IMR-90 (cell line): ENCODE measurements around the gene CGNL1. TPM values are rescaled to one million over a fixed set of nuclear protein-coding genes. Genes with fewer than 3 reads are reported as not detected.

Experiments used
- ATAC-seq: fragments of 200-7000 bp; cut with Tn5 transposase; 2 replicates; pipeline ENCODE4 v1.9.1; 2020; ENCODE audit warnings: low read depth, mild to moderate bottlenecking, moderate library complexity
- BruUV-seq: library from RNA; stranded (reverse); fragments of 400-500 nt; replicated peaks from 2 replicates; lab custom pipeline; 2021; lab: Mats Ljungman, UMichigan
- CTCF ChIA-PET: fragments of 300-600 bp; formaldehyde crosslinking; extraction: SDS; loops from one replicate; lab custom pipeline; 2021; ENCODE audit warnings: antibody characterized with exemption; lab: Yijun Ruan, JAX
- POLR2A ChIA-PET: fragments of 300-600 bp; sonication (Branson Sonifier 250); formaldehyde crosslinking; loops from one replicate; lab custom pipeline; 2022; ENCODE audit warnings: antibody characterized with exemption; ENCODE audit not compliant: unreplicated experiment; lab: Charles Lee
- DNase-seq: peaks from one replicate; pipeline ENCODE4 v3.0.0; 2013
- H2AFZ ChIP-seq: replicated peaks from 2 replicates; pipeline ENCODE3; 2013; ENCODE audit warnings: low read length, mild to moderate bottlenecking; ENCODE audit not compliant: poor library complexity
- H2AK5ac ChIP-seq: 2 replicates; pipeline ENCODE4 v1.6.1; 2013; ENCODE audit warnings: low read depth, low read length, inconsistent platforms
- H2AK9ac ChIP-seq: replicated peaks from 2 replicates; pipeline ENCODE3; 2013; ENCODE audit warnings: mild to moderate bottlenecking, low read depth, low read length, moderate library complexity; ENCODE audit not compliant: poor library complexity
- H2BK120ac ChIP-seq: 2 replicates; pipeline ENCODE4 v1.6.1; 2013; ENCODE audit warnings: low read depth, low read length, inconsistent platforms
- H2BK15ac ChIP-seq: 3 replicates; pipeline ENCODE4 v1.6.1; 2013; ENCODE audit warnings: low read depth, low read length, inconsistent platforms
- H2BK20ac ChIP-seq: 2 replicates; pipeline ENCODE4 v1.6.1; 2013; ENCODE audit warnings: low read depth, mild to moderate bottlenecking, inconsistent platforms, low read length, moderate library complexity
- H2BK5ac ChIP-seq: 2 replicates; pipeline ENCODE4 v1.6.1; 2013; ENCODE audit warnings: mild to moderate bottlenecking, low read depth, low read length, inconsistent platforms; ENCODE audit not compliant: poor library complexity, severe bottlenecking
- H3K14ac ChIP-seq: replicated peaks from 2 replicates; pipeline ENCODE4 v1.6.1; 2013; ENCODE audit warnings: low read depth, low read length, inconsistent platforms
- H3K18ac ChIP-seq: 2 replicates; pipeline ENCODE4 v1.6.1; 2013; ENCODE audit warnings: low read depth, low read length, control low read depth
- H3K23ac ChIP-seq: 2 replicates; pipeline ENCODE4 v1.6.1; 2013; ENCODE audit warnings: low read depth, low read length, inconsistent platforms
- H3K27ac ChIP-seq: 2 replicates; pipeline ENCODE4 v1.5.1; 2013; ENCODE audit warnings: mild to moderate bottlenecking, control low read depth, low read length; ENCODE audit not compliant: insufficient read depth
- H3K27me3 ChIP-seq: 2 replicates; pipeline ENCODE4 v1.6.1; 2013; ENCODE audit warnings: low read length; ENCODE audit not compliant: control insufficient read depth, insufficient read depth
- H3K36me3 ChIP-seq: 2 replicates; pipeline ENCODE4 v1.6.1; 2013; ENCODE audit warnings: low read length, mixed read lengths; ENCODE audit not compliant: control insufficient read depth, insufficient read depth
- H3K4ac ChIP-seq: 2 replicates; pipeline ENCODE4 v1.6.1; 2013; ENCODE audit warnings: low read depth, low read length, inconsistent platforms
- H3K4me1 ChIP-seq: 2 replicates; pipeline ENCODE4 v1.6.1; 2013; ENCODE audit warnings: low read length, mixed read lengths; ENCODE audit not compliant: control insufficient read depth, insufficient read depth
- H3K4me2 ChIP-seq: 2 replicates; pipeline ENCODE4 v1.6.1; 2013; ENCODE audit warnings: low read depth, mild to moderate bottlenecking, control low read depth, low read length, moderate library complexity
- H3K4me3 ChIP-seq: 2 replicates; pipeline ENCODE4 v1.5.1; 2013; ENCODE audit warnings: low read depth, mild to moderate bottlenecking, control low read depth, low read length, moderate library complexity; ENCODE audit not compliant: insufficient read depth
- H3K56ac ChIP-seq: 2 replicates; pipeline ENCODE4 v1.6.1; 2013; ENCODE audit warnings: low read length, inconsistent platforms; ENCODE audit not compliant: insufficient read depth; ENCODE audit errors: extremely low read depth
- H3K79me1 ChIP-seq, 2 experiments: 2 replicates each; pipeline ENCODE4 v1.6.1; 2013; ENCODE audit warnings: low read length in 2 of 2, inconsistent platforms in 1 of 2, low read depth in 1 of 2
- H3K9ac ChIP-seq: 2 replicates; pipeline ENCODE4 v1.6.1; 2013; ENCODE audit warnings: low read depth, low read length, control low read depth
- H3K9me1 ChIP-seq: 2 replicates; pipeline ENCODE4 v1.6.1; 2013; ENCODE audit warnings: low read length, inconsistent platforms; ENCODE audit not compliant: insufficient read depth
- H3K9me3 ChIP-seq: 2 replicates; pipeline ENCODE4 v1.6.1; 2013; ENCODE audit warnings: low read length; ENCODE audit not compliant: control insufficient read depth, insufficient read depth
- H4K20me1 ChIP-seq: 2 replicates; pipeline ENCODE4 v1.6.1; 2013; ENCODE audit warnings: low read length, inconsistent platforms; ENCODE audit not compliant: insufficient read depth
- H4K5ac ChIP-seq: 2 replicates; pipeline ENCODE4 v1.6.1; 2013; ENCODE audit warnings: mild to moderate bottlenecking, low read depth, low read length, control low read depth
- H4K8ac ChIP-seq, 2 experiments: 2 replicates each; pipeline ENCODE4 v1.6.1; 2013; ENCODE audit warnings: low read depth in 2 of 2, low read length in 2 of 2, control low read depth in 1 of 2, inconsistent platforms in 1 of 2
- H4K91ac ChIP-seq: 2 replicates; pipeline ENCODE4 v1.6.1; 2013; ENCODE audit warnings: low read depth, low read length, inconsistent platforms; ENCODE audit not compliant: insufficient read depth
- BHLHE40 ChIP-seq: fragments of 150-350 bp; IDR thresholded peaks from 2 replicates; pipeline ENCODE4 v1.6.1; 2016; ENCODE audit warnings: mild to moderate bottlenecking, low read depth, low read length
- CHD1 ChIP-seq: IDR thresholded peaks from 2 replicates; pipeline ENCODE4 v1.6.1; 2012; ENCODE audit warnings: low read depth, low read length, improper control_type of control experiment
- FOS ChIP-seq: fragments of 150-350 bp; IDR thresholded peaks from 2 replicates; pipeline ENCODE4 v1.6.1; 2016; ENCODE audit warnings: low read depth, low read length
- MAFK ChIP-seq: IDR thresholded peaks from 2 replicates; pipeline ENCODE4 v1.6.1; 2012; ENCODE audit warnings: low read depth, low read length, improper control_type of control experiment
- MXI1 ChIP-seq: IDR thresholded peaks from 2 replicates; pipeline ENCODE4 v1.6.1; 2012; ENCODE audit warnings: low read depth, mild to moderate bottlenecking, low read length, moderate library complexity, borderline replicate concordance
- NFE2L2 ChIP-seq: fragments of 150-350 bp; IDR thresholded peaks from 2 replicates; pipeline ENCODE4 v1.6.1; 2016; ENCODE audit warnings: low read depth, mild to moderate bottlenecking, low read length
- POLR2A ChIP-seq: IDR thresholded peaks from 2 replicates; pipeline ENCODE4 v1.6.1; 2012; ENCODE audit warnings: mild to moderate bottlenecking, low read depth, low read length
- RFX5 ChIP-seq: IDR thresholded peaks from 2 replicates; pipeline ENCODE4 v1.8.0; 2012; ENCODE audit warnings: low read depth, mild to moderate bottlenecking, low read length, moderate library complexity
- SMC3 ChIP-seq: fragments of 150-350 bp; IDR thresholded peaks from 2 replicates; pipeline ENCODE4 v1.6.1; 2016; ENCODE audit warnings: low read depth, mild to moderate bottlenecking, antibody characterized with exemption, low read length, moderate library complexity
- WGBS, 2 experiments: methylation state at CpG; one replicate each; pipeline versions ENCODE4 v1.1.5 to v1.1.7; 2013; ENCODE audit warnings: missing lambda C conversion rate in 2 of 2; ENCODE audit not compliant: insufficient read length in 1 of 2; ENCODE audit errors: extremely low coverage in 2 of 2; 5-methylcytosine and 5-hydroxymethylcytosine counted together
- dilution Hi-C: fragments of 300-500 bp; cut with HindIII; formaldehyde crosslinking; loops from one replicate; pipeline ENCODE4 v1.14.3; 2018; ENCODE audit warnings: low sequenced_read_pairs; ENCODE audit not compliant: unreplicated experiment
- in situ Hi-C: fragments of 300-500 bp; cut with MboI; formaldehyde crosslinking; loops from 3 replicates; pipeline ENCODE4 v1.14.3; 2019; ENCODE audit warnings: low sequenced_read_pairs, inconsistent platforms, mixed read lengths
- intact Hi-C: fragments of 100-400 bp; cut with micrococcal nuclease; formaldehyde crosslinking; loops from 2 replicates; pipeline ENCODE4 v1.10.0; 2022
- polyA plus RNA-seq, 3 experiments: library from polyadenylated mRNA; depleted of rRNA; stranded (reverse); fragments of >200 nt; gene quantifications; 2 replicates each; pipeline ENCODE4 v1.2.3, GENCODE V29; 2012; ENCODE audit warnings: low replicate concordance in 1 of 3
- total RNA-seq: library from RNA; depleted of rRNA; stranded (reverse); fragments of >200 nt; gene quantifications from 2 replicates; pipeline ENCODE4 v1.2.3, GENCODE V29; 2012
- TF ChIP-seq, protein P1 (sequence below): fragments of 150-350 bp; IDR thresholded peaks from 2 replicates; pipeline ENCODE4 v1.6.1; 2017; ENCODE audit warnings: mild to moderate bottlenecking, antibody characterized with exemption, low read length, low read depth
- TF ChIP-seq, protein P2 (sequence below): fragments of 150-350 bp; IDR thresholded peaks from 2 replicates; pipeline ENCODE4 v1.6.1; 2016; ENCODE audit warnings: low read depth, mild to moderate bottlenecking, low read length, moderate library complexity, borderline replicate concordance

Gene CGNL1
- total and polyA plus RNA-seq, 2 of the 4 experiments (the other 2 are of a cell fraction), result 0.07 to 0.18 TPM

DNA sequence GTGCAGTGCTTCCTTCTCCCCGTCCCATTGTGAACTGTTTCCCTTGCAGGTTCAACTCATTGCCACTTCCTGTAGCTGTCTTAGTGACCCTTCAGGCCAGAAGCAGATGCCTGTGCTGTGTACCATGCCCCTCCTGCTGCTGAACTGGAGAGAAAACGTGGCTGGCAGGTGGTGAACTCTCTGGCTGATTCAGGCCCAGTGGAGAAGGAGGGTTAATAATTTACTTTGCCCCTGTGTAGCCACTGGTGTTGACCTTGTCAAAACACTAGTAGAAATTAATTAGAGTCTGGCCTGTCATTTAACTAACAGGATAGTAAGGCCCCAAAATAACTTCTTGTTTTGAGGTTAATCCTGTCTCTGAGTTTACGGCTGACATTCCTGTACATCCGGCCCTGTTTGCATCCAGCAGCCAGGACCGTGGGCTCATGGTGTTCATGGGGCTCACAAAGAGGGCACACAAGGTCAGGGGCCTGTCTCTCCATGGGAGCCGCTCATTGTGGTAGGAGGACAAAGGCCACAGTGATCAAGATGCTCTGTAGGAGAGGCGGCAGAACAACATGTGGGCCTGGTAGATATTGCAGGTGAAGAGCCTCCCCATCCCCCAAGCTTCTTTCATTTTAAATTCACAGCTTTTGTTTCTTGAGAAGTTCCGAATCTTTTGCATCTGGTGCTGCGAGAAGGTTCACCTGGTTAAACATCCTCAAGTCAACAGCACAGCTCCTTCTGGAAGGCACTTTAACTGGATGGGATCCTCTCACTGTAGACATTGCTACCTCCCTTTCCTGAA is 101.6 kb downstream of the CGNL1 start:
- H3K14ac ChIP-seq, result peak overlapping the region; percentile 29; the same call in 1 of the 2 replicates
- H2BK120ac ChIP-seq, result no peak overlapping the region
- no peaks in the 10 kb centered on the region for H3K36me3 ChIP-seq
- H3K79me1 ChIP-seq, result no peaks in the 10 kb centered on the region
- H2BK15ac ChIP-seq, result peak overlapping the region; percentile 31; the same call in 1 of the 3 replicates
- peak overlapping the region; percentile 7; the same call in 1 of the 2 replicates for H3K4ac ChIP-seq
- H3K4me2 ChIP-seq, result no peak overlapping the region
- no peak overlapping the region for H2BK5ac ChIP-seq
- H2AK9ac ChIP-seq, result peak overlapping the region; percentile 18
- H4K5ac ChIP-seq, result no peak overlapping the region
- DNase-seq (no peak), ATAC-seq (no peak)
- peaks cover 6% of the 10 kb centered on the region for H3K9me1 ChIP-seq
- H4K20me1 ChIP-seq, result no peaks in the 10 kb centered on the region
- no peak overlapping the region for H3K56ac ChIP-seq
- intact Hi-C loops, result no loop called here
- H3K23ac ChIP-seq, result no peak overlapping the region
- TF ChIP-seq CHD1, result no peak
- no peak for TF ChIP-seq BHLHE40
- TF ChIP-seq MXI1, result no peak
- TF ChIP-seq POLR2A, result no peak
- TF ChIP-seq, protein P1, sequence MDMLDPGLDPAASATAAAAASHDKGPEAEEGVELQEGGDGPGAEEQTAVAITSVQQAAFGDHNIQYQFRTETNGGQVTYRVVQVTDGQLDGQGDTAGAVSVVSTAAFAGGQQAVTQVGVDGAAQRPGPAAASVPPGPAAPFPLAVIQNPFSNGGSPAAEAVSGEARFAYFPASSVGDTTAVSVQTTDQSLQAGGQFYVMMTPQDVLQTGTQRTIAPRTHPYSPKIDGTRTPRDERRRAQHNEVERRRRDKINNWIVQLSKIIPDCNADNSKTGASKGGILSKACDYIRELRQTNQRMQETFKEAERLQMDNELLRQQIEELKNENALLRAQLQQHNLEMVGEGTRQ, result no peak
- no peak for TF ChIP-seq FOS
- TF ChIP-seq RFX5, result no peak
- TF ChIP-seq NFE2L2, result no peak
- no peak for TF ChIP-seq MAFK
- TF ChIP-seq SMC3, result no peak
- TF ChIP-seq, protein P2, sequence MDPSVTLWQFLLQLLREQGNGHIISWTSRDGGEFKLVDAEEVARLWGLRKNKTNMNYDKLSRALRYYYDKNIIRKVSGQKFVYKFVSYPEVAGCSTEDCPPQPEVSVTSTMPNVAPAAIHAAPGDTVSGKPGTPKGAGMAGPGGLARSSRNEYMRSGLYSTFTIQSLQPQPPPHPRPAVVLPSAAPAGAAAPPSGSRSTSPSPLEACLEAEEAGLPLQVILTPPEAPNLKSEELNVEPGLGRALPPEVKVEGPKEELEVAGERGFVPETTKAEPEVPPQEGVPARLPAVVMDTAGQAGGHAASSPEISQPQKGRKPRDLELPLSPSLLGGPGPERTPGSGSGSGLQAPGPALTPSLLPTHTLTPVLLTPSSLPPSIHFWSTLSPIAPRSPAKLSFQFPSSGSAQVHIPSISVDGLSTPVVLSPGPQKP, result no peak
- H3K27me3 ChIP-seq, result no peaks in the 10 kb centered on the region
- H2AFZ ChIP-seq, result peak overlapping the region; percentile 17
- CTCF ChIA-PET, result interaction anchor here (0.5 kb wide), 1 partner anchor 912 kb away, joined by 3 read pairs; no protein-coding TSS in a partner anchor
- H4K8ac ChIP-seq, result no peak overlapping the region
- peaks cover 4% of the 10 kb centered on the region; the same call in 1 of the 2 replicates for H3K4me1 ChIP-seq
- dilution Hi-C loops, result no loop called here
- H2AK5ac ChIP-seq, result no peak overlapping the region
- no TSS peak for BruUV-seq
- in situ Hi-C loops, result no loop called here
- no peak overlapping the region for H3K27ac ChIP-seq
- no peak overlapping the region for H3K9ac ChIP-seq
- no peak overlapping the region for H3K4me3 ChIP-seq
- H2BK20ac ChIP-seq, result peak overlapping the region; percentile 48; the same call in 1 of the 2 replicates
- H4K91ac ChIP-seq, result no peak overlapping the region
- no peaks in the 10 kb centered on the region for H3K9me3 ChIP-seq
- WGBS, 2 experiments, result no CpG with 5 or more reads among the region's 9 CpGs
- POLR2A ChIA-PET, result no interaction called here
- no peak overlapping the region for H3K18ac ChIP-seq
